GM23338 (cell line): Measurements from ENCODE around the gene PYGB.

ENCODE experiments used
- CTCF ChIP-seq, 2 experiments: fragments of 200-600 bp in 1 of 2; sonication (generic) in 1 of 2; conservative IDR thresholded peaks; 2 replicates each; pipeline versions ENCODE4 v1.5.1 to v1.6.1; 2016 to 2017; ENCODE audit warnings: antibody characterized with exemption in 2 of 2, low read depth in 2 of 2, mild to moderate bottlenecking in 2 of 2, moderate library complexity in 1 of 2
- EZH2 ChIP-seq: fragments of 200-600 bp; sonication (generic); IDR thresholded peaks from one replicate; pipeline ENCODE4 v1.8.0; 2017; ENCODE audit warnings: antibody characterized with exemption, mild to moderate bottlenecking, low read depth; ENCODE audit not compliant: unreplicated experiment
- POLR2AphosphoS5 ChIP-seq: IDR thresholded peaks from 2 replicates; pipeline ENCODE4 v1.6.1; 2016; ENCODE audit warnings: antibody characterized with exemption, low read depth
- STAT1 ChIP-seq: IDR thresholded peaks from one replicate; pipeline ENCODE4 v1.6.1; 2016; ENCODE audit warnings: antibody characterized with exemption; ENCODE audit not compliant: unreplicated experiment

- TF ChIP-seq CTCF (conservative IDR thresholded peaks at IDR 0.05; ENCODE audit: low read depth in 2 of 2) (no peak), POLR2AphosphoS5 (no peak), EZH2 (no peak), STAT1 (no peak)
These were observed 45.6 kb downstream of the PYGB start for GRCh38 chr20:25293507-25293906.
